Adipocyte (in vitro differentiated cells): ENCODE measurements around the gene BUB3.

ENCODE experiments used
- DNase-seq: peaks from one replicate; pipeline ENCODE4 v3.0.0-alpha.2; 2015; ENCODE audit warnings: low read depth
- H3K27me3 ChIP-seq: replicated peaks from 2 replicates; pipeline ENCODE4 v1.7.0; 2013; ENCODE audit warnings: mild to moderate bottlenecking, low read length, moderate library complexity; ENCODE audit not compliant: control insufficient read depth, insufficient read depth
- H3K36me3 ChIP-seq: 2 replicates; pipeline ENCODE4 v1.7.0; 2013; ENCODE audit warnings: low read length, mild to moderate bottlenecking, moderate library complexity; ENCODE audit not compliant: control insufficient read depth, insufficient read depth, severe bottlenecking
- H3K4me1 ChIP-seq: 2 replicates; pipeline ENCODE4 v1.7.0; 2013; ENCODE audit warnings: mild to moderate bottlenecking, low read length, moderate library complexity; ENCODE audit not compliant: control insufficient read depth, insufficient read depth
- H3K4me3 ChIP-seq: 2 replicates; pipeline ENCODE4 v1.7.0; 2013; ENCODE audit warnings: mild to moderate bottlenecking, low read length, moderate library complexity
- H3K9ac ChIP-seq: 2 replicates; pipeline ENCODE4 v1.7.0; 2013; ENCODE audit warnings: mild to moderate bottlenecking, low read length, moderate library complexity
- H3K9me3 ChIP-seq: 2 replicates; pipeline ENCODE4 v1.7.0; 2013; ENCODE audit warnings: mild to moderate bottlenecking, low read length, moderate library complexity; ENCODE audit not compliant: control insufficient read depth

BUB3 gene

DNA sequence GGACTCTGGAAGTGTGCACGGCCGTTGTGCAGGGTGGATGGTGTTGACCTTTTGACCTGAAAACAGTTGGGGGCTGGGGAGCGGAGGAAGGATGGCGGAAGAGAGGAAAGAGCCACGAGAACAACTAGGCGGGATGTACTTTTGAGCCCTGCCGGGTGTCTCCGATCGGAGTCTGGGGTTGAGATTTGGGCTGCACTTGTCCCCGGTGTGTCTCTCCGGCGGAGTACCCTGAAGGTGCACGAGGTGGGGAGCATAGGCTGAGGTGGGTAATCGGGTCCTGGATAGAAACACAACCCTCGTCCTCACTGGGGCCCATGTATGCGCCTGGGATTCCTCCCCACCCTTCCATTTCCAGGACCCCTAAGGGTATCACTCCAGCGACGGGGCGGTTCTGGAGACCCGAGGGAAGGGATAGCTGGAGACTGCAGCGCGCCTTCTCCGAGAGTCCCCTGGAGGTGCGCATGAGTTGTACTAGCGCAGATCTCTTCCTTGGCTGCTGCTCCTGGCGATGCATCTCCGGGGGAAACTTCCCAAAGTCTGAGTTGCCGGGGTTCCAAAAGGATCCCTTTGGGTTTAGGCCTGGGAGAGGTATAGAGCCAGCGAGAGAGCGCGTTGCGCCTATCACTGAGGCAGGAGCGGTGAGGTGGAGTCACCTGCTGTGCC lies 10.9 kb upstream of the BUB3 start:
- H3K9ac ChIP-seq = no peak overlapping the region
- no peaks in the 10 kb centered on the region for H3K9me3 ChIP-seq
- H3K4me1 ChIP-seq = no peaks in the 10 kb centered on the region
- H3K36me3 ChIP-seq = no peaks in the 10 kb centered on the region
- no peak overlapping the region for H3K4me3 ChIP-seq
- H3K27me3 ChIP-seq = peaks cover 87% of the 10 kb centered on the region
- no peak for DNase-seq

DNA sequence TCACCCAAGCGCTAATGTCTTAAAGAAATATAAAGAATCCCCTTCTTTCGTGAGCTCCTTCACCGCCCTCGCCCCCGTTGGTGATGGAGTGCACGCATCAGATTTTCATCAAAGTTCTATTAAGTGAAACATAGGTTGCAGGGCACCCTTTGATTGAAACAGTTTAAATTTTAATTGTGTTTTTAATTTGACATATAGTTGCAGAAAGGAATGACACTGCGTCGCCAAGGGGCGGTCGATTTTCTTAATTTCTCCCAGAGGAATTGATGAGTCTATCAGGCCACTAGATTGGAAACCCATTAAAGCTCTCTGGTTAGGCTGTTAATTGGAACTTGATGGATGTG lies 10.4 kb upstream of the BUB3 start:
- Histone ChIP-seq H3K9ac (no peak overlapping the region), H3K9me3 (no peaks in the 10 kb centered on the region), H3K36me3 (no peaks in the 10 kb centered on the region), H3K27me3 (peaks cover 87% of the 10 kb centered on the region), H3K4me3 (no peak overlapping the region), H3K4me1 (no peaks in the 10 kb centered on the region)
- no peak for DNase-seq

DNA sequence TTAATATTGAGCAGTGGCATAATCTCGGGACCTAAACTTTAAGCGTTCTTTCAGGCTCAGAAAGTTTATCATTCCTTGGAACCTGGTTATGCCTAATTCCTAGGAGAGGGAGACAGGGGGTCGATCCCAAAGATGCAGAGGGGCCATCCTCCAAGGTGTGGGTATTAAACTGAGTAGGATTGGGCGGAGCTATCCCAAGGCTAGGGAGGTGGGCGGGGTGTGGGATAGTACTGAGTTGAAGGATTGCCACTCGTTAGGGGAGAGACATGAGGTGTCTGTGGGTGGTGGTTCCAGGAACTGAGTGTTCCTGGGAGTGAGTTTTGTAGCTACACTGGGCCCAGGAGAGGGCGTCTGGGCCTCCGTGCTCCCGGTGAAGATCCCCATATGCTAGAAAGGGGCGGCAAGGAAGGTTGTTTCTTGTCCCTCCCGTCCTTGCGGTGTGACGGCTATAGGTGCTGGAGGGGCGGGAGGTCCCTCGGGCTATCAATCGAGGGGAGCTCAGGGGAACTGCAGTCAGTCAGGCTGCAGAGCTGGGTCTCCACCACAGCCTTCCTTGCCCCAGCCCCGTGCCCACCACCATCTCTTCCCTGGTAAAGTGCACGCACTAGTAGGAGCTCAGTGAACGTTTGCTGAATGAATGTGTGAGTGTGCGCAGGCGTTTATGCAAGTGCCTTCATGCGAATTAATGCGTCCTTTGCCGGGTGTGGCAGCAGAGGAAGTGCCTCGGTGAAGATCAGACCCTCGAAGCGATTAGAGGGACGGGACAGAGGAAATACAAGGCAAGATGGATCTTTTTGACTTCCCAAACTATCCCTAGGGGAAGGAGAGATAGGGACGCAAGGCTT lies 9.3 kb upstream of the BUB3 start:
- Histone ChIP-seq H3K36me3 (no peaks in the 10 kb centered on the region), H3K9me3 (no peaks in the 10 kb centered on the region), H3K4me3 (no peak overlapping the region), H3K4me1 (no peaks in the 10 kb centered on the region), H3K9ac (no peak overlapping the region), H3K27me3 (peaks cover 85% of the 10 kb centered on the region)
- DNase-seq = no peak

DNA sequence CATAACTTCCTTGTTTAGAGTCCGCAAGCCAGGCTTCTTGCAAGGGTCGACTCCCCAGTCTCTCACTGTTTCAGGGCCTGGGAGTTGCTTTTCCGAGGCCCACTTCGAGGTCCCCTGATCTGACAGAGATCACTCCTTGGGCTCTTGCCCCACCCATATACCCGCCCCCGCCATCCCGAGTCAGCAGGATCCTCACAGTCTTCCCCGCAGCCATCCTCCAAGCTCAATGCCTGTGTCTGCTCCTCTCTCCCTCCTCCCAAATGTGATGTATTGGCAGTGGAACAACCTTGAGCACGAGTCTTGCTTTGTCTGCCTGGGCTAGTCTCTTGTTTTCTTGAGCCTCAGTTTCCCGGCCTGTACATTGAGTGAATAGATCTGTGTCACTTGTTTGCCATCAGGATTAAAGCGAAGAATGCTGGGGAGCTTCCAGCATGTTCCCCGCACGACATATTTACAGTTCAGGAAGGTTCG lies 8.6 kb upstream of the BUB3 start:
- H3K27me3 ChIP-seq = peaks cover 84% of the 10 kb centered on the region
- H3K9ac ChIP-seq = no peak overlapping the region
- no peak for DNase-seq
- H3K4me1 ChIP-seq = peaks cover 5% of the 10 kb centered on the region
- H3K4me3 ChIP-seq = no peak overlapping the region
- no peaks in the 10 kb centered on the region for H3K36me3 ChIP-seq
- H3K9me3 ChIP-seq = no peaks in the 10 kb centered on the region

DNA sequence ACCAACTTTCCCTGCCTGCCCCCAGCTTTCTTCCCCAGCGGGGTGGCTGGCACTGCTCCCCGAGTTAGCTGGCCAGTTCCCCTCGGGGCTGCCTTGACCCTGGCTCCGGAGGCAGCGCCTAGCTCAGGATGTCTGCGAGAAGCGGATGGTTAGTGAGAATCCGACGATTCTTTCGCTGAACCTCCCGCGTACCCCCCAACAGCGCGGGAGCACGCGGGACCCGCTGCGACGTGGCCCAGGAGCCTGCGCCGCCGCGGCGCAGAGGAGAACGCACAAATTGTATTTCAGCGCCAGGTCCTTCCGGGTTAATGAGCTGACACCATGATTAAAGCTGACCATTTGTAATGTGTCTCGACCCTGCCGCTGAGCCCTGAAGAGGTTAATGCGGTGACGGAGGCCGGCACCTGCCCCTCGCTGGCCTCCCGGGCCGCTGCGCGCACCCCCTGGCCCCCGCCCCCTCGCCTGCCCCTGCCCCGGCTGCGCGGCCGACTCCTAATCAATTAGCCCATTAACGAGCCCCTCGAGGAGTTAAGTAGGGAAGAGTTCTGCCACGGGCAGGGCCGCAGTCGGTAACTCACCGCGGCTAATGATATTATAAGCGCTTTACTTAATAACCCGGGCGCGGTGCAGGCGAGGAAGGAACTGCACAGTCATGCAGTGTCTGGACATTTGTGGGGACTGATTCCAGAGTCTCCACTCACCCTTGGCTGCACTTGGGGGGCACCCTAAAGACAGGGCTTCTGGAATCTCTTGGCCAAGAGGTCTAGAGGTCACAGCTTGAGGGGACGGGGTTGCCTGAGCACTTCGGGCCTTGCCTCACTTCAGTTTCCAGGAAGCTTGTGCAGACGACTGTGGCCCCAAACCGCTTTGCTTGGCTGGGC lies 7.9 kb upstream of the BUB3 start:
- DNase-seq = no peak
- H3K4me1 ChIP-seq = peaks cover 12% of the 10 kb centered on the region
- peaks cover 84% of the 10 kb centered on the region for H3K27me3 ChIP-seq
- H3K9ac ChIP-seq = no peak overlapping the region
- no peak overlapping the region for H3K4me3 ChIP-seq
- no peaks in the 10 kb centered on the region for H3K9me3 ChIP-seq
- no peaks in the 10 kb centered on the region for H3K36me3 ChIP-seq

DNA sequence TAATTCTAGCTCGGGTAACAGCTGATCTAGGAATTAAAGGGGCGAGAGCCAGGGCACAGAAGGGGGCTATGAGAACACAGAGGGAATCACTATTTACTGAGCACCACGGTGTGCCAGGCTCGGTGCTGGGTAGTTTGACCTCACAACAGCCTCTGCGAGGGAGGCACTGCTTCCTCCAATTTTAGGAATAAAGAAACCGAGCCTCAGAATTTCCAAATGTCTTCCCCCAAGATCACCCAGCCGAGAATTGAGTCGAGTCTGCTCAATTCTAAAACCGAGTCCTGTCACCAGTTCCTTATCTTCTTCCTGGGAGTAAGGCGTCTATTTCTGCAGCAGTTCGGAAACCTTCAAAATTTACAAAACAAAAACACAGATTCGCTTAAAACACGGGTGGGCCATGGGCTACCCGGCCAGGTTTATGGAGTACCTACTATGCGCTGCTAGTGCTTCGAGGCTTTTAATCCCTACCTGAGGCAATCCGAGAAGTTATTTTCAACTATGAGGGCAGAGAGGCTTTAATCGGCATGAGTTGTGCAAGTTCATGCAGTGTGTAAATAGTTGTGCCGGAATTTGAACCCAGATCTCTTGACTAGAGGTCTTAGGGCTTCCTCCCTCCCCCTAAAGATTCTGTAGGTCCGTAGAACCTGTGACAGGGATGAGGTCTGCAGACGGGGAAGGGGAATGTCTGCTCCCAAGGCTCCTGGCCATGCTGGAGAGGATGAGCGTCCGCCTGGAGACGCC lies 7.1 kb upstream of the BUB3 start:
- Histone ChIP-seq H3K9me3 (no peaks in the 10 kb centered on the region), H3K9ac (no peak overlapping the region), H3K4me1 (peaks cover 12% of the 10 kb centered on the region), H3K27me3 (peaks cover 84% of the 10 kb centered on the region), H3K4me3 (no peak overlapping the region), H3K36me3 (no peaks in the 10 kb centered on the region)
- DNase-seq = no peak

DNA sequence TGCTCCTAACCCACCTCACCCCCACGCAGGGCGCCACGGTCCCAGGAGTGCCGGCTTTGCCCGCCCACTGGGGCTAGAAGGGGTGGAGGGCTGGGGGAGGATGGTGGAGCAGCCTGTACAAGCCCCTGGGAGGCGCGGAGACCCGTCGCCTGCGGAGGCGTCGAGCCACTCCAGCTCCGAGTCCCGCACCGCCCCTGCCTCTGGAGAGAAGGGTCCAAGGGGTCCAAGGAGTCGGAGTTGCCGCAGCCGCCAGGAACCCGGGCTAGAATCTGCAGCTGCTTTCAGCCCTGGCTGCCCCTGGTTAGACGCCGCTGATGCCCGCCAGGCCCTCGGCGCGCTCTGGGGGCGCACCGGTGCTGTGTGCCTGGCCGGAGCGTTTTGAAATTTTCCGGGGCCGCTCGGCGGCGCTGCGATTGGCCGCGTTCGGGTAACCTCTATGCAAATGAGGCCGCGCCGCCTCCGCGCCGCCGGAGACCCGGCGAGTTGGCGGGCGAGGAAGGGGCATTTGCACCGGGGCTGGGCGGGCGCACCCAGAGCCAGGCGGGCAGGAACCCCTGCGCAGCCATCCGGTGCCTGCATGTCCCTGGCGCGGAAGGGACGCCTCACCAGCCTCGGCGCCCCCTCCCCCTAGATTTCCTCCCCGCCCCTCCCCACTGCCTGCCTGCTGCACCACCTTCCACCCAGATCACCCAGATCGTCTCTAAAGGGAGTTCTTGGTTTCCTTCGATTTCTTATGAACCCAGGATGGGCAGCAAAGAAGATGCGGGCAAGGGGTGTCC lies 6.4 kb upstream of the BUB3 start, which contains the start of gene HMX2:
Gene HMX2, plus strand, starts transcription at position 502 of the 779 bp plus-strand sequence. Its CDS starts 243 bp downstream, at position 745.
- no peaks in the 10 kb centered on the region for H3K36me3 ChIP-seq
- no peak within 1 kb of the TSS for H3K4me3 ChIP-seq
- no peaks in the 10 kb centered on the region for H3K9me3 ChIP-seq
- H3K9ac ChIP-seq = no peak within 1 kb of the TSS
- peaks cover 86% of the 10 kb centered on the region for H3K27me3 ChIP-seq
- H3K4me1 ChIP-seq = peaks cover 12% of the 10 kb centered on the region
- no peak for DNase-seq

DNA sequence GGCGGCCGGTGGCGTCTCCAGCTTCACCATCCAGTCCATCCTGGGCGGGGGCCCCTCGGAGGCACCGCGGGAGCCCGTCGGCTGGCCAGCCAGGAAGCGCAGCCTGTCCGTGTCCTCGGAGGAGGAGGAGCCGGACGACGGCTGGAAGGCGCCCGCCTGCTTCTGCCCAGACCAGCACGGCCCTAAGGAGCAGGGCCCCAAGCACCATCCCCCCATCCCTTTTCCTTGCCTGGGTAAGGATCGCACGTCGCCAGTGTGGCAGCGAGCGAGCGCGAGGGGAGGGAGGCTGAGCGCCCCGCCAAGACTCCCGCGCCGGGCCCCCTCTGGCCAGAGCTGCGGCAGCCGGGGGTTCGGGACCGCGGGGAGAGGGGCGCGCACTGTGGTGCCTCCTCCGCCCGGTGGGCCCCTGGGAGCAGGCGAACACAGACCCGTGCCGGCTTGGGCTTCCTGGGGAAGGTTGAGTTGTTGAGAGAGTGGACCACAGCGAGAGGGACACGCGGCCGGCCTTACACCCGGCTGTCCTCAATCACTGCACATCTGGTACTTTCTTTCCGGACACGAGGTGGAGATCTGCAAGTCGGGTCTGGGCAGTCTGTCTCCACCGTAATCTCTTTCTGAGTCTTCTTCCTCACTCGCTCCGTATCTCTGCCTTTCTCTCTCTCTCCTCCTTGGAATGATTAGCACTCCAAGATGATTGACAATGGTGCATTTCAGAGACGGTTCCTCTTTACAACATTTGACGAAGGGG lies 5.6 kb upstream of the BUB3 start:
- H3K27me3 ChIP-seq = peaks cover 80% of the 10 kb centered on the region
- H3K4me1 ChIP-seq = peaks cover 12% of the 10 kb centered on the region
- DNase-seq = no peak
- no peak overlapping the region for H3K9ac ChIP-seq
- H3K9me3 ChIP-seq = no peaks in the 10 kb centered on the region
- no peak overlapping the region for H3K4me3 ChIP-seq
- no peaks in the 10 kb centered on the region for H3K36me3 ChIP-seq

DNA sequence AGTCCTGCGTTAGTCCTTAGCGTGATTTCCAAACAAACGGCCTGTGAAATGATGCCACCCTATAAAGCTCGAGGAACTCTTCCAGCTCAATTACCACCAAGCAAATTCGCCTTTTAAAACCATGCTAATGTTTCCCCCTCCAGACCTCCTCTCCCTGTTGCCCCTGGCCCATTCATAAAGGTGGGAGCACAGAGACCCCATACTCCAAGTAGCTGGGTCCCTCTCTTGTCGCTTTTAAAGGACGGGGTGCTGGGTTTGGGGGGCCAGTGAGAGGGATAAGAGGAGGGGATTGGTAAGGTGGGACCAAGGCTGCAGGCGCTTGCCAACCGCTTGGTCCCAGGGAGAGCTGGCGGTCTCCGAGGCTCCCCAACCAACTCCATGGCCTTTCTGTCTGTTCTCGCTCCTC lies 5.0 kb upstream of the BUB3 start:
- no peak for DNase-seq
- no peaks in the 10 kb centered on the region for H3K36me3 ChIP-seq
- no peak overlapping the region for H3K4me3 ChIP-seq
- peaks cover 12% of the 10 kb centered on the region for H3K4me1 ChIP-seq
- H3K9ac ChIP-seq = no peak overlapping the region
- H3K9me3 ChIP-seq = no peaks in the 10 kb centered on the region
- peaks cover 75% of the 10 kb centered on the region for H3K27me3 ChIP-seq
